Stimulated activated CD8-positive, alpha-beta memory T cell treated with anti-CD3 and anti-CD28 coated beads, Interleukin-12 subunit alpha, Interleukin-12 subunit beta, amount 100 ng/mL, for 1 hour (primary cell): ENCODE data around the gene FAM53B.
"Not testable (repeated sequence)": the region's sequence is repeated elsewhere in the genome, so short reads cannot be mapped to it uniquely, and the experiment has no call there.

Experiments
- DNase-seq: peaks from one replicate; pipeline ENCODE4 v3.0.0-alpha.2; 2020; ENCODE audit warnings: low read depth

Gene FAM53B

GRCh38 chr10:124626759-124627380 lies 117.3 kb downstream of the FAM53B start:
- no peak for DNase-seq

GRCh38 chr10:124625831-124626238 lies 118.3 kb downstream of the FAM53B start:
- DNase-seq = no peak

DNA sequence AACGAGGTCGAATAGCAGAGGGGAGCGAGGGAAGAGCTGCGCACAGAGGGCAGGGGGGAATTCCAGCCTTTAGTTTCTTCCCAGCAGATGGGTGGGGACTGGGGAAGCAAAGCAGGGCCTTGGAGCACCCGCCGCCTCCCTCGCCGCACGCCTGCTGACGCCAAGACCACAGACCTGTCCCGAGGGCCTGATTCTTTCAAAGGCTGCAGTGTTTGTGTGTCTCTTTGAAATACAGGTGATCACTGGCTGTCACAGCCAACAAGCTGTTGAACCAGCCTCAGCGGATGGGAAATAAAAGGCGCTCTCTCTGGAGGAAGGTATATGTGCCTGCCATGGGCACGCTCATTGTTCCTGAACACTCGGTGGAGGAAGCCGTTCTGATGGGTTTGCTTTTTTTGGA lies 119.3 kb downstream of the FAM53B start:
- no peak for DNase-seq

GRCh38 chr10:124624466-124624865 lies 119.7 kb downstream of the FAM53B start:
- no peak for DNase-seq

- DNase-seq = no peak
These were observed 120.2 kb downstream of the FAM53B start for GRCh38 chr10:124624006-124624405.

DNA sequence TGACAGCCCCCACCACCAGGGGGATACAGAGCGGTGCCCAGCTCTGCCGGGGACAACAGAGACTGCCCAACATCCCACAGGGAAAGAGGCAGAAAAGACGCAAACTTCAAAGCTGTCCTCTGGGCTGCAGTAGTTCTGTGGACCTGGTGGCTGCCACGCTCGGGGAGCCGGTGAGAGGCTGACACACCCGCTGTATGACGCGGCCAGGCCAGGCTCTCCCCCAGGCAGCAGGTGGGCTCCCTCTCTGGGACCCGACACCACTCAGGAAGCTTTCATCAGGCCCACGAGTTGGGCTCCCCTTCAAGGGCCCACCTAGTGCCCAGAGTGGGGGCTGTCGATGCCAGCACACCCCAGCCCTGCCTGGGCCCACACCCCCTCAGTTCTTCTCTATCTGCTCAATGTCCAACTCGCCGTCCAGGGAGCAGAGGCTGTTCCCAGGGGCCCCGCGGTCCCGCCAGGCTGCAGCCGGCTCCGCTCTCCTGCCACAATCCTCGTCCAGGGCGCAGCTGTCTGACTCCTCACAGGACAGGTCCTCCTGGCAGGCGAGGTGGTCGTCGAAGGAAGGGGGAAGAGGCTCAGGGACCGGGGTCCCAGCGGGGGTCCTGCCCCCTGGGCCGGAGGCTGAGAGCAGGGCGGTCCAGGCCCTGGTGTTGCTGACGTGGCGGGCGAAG lies 121.2 kb downstream of the FAM53B start:
- no peak for DNase-seq

GRCh38 chr10:124622158-124622557 lies 122.0 kb downstream of the FAM53B start:
- no peak for DNase-seq

DNA sequence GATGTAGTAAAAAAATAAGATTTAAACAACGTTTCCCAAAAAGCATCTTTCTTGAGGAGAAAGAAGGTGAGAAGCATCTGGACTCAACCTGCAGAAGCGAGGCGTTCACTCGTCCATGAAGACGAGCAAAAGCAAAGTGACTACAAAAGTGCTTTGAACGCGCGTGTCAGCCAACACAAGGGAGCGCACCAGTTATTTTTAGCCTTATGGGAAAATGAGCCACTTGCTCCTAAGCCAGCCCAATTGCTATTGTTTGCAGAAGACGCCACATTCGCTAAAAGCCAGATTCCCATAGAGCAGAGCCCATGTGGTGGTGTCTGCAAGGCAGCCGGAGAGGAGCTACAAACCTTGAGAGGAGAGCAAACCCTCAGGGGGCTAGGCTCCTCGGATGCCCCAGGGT lies 122.5 kb downstream of the FAM53B start:
- no peak for DNase-seq

DNA sequence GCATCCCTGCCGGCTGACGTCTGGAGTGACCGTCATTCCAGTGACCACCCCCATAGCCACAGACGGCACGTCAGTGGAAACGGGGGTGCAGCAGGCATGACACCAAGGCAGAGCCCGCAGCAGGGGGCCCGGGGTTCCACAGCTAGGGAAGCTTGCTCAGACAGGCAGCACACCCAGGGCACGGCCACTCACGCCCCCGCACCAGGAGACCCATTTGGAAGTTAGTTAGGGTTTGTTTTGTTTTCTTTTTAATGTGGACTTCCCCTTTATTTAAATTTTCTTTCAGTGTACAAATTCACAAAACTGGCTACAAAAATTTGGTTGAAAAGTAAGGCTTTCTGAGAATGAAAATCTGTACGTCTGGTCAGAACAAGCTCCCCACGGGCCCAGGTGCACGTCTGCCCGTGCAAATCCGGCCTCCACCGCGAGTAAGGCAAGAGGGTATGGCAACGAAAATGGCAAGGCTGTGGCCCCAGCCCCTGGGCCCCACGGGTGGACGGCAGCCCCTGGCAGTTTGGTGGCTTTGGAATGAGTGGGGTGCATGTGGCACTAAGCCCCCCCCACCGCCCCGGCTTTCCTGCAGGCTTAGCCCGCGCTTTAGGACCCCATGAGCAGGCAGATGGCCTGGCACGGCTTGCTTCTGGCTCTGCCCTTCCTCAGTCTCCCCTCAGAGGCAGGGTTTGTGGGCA lies 124.2 kb downstream of the FAM53B start:
- DNase-seq = no peak

DNA sequence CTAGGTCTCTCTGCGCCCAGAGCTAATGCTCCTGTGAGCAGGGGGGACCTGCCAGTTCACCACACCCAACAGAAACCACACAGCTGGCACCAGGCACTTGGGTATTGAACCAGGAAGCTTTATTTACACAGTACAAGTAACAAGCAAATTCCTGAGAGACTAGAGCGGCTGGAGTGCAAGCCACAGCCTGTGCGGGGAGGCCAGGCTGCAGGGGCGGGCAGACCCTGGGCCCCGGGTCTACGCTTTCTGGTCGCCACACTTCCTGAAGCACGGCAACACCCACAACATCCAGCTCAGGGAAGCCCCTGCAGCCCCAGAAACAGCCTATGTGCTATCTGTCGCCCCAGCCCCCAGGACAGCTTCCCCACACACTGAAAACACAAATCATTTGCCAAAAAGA lies 125.0 kb downstream of the FAM53B start:
- DNase-seq = no peak

- DNase-seq = no peak
These were observed 125.6 kb downstream of the FAM53B start for GRCh38 chr10:124618470-124619073.

DNA sequence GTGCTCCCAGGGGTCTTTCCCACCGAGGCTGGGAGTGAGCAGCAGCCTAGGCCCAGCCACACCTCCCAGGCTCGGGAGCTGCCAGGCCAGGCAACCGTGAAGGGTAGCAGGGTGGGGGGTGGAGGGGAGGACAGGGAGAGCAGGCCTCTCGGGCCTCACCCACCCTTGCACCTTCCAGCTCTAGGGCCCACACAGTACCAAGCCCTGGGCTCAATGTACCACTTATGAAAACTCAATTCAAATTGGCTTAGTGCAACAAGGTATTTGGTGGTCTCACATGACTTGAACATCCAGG lies 127.4 kb downstream of the FAM53B start:
- no peak for DNase-seq

DNA sequence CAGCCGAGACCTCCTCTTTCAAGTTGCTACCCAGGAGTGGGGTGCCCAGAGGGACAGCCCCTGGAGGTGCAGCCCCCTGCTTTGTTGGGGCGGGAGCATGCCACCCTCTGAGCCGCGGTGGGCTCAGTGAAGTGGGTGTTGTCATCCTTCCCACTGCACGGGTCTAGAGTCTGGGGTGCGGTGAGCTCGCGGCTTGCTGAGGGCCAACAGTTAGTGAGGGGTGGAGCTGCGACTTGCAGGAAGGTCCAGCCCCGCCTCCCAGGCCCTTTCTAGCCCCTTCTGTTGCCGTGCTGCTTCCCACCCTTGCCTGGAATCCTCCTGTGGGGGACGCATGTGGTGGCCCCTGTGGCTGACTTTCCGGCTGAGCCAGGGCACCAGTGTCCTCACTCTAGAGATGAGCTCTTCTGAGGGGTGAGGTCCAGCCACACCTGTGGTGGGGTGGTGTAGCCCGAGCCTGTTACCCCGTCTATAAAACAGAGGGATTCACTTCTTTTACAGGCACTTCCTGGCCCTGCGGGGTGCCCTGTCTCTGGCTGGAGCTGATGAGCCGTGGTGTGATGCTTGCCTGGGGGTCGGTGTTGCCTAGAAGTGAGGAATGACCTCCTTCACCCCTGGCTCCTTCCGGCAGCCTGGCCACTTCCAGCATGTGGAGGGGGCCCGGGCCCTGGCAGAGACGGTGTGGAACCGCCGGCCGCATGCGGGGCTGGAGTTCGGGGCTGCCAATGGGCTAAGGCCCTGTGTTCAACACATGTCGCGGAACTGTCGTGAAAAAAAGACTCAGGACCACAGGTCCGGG lies 127.9 kb downstream of the FAM53B start:
- no peak for DNase-seq

DNA sequence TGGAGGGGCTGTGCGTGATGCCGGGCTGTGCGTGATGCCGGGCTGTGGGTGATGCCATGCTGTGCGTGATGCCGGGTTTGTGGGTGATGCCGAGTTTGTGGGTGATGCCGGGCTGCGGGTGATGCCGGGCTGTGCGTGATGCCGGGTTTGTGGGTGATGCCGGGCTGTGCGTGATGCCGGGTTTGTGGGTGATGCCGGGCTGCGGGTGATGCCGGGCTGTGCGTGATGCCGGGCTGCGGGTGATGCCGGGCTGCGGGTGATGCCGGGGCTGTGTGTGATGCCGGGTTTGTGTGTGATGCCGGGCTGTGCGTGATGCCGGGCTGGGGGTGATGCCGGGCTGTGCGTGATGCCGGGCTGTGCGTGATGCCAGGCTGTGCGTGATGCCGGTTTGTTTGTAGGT lies 128.9 kb downstream of the FAM53B start:
- DNase-seq = no peak

DNA sequence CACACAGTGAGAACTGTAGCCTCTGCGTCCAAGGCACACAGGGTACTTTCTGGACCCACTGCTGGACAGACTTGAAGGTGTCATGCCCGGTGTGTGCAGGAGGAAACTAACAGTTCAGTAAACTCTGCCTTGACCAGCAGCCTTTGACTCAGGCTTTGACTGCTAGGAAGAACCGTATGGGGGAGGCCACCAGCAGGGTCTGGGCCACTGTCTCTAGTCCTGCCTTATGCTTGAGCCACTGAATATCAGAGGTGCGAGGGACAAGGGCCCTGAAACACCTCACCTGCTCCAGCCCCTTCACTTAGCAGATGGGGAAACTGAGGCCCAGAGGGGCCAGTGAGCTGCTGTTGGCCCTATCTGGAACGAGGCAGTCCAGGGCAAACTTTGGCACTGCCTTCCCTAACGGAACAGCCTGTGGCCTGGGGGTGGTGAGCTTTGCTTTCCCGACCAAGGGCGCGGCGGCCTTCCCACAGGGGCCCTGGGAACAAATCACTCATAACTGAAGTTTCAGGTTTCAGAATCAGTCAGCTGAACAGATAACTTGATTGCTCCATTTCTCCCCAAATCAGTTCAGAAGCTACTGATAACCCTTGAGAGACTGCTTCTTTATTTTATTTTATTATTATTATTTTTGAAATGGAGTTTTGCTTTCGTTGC lies 130.0 kb downstream of the FAM53B start:
- no peak for DNase-seq

GRCh38 chr10:124612611-124613498 lies 131.3 kb downstream of the FAM53B start:
- DNase-seq = no peak

DNA sequence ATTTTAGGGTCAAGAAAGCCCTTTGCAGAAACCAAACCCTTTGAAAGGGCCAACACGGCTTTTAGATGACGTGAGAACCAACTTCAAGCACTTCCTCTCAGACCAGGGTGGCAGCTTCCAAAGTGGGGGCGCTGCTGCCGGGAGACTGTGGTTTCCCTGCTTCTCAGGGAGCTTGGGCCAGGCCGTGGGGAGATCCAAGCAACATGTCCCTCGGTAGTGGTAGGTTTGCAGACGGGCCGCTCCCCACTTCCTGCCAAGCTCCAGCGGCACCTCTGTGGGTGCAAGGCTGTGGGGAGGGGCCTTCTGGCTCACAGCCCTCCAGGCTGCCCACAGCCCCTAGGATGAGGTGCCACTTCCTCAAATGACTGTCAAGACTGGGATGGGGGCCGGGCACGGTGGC lies 132.4 kb downstream of the FAM53B start:
- no peak for DNase-seq

- DNase-seq = not testable (repeated sequence)
These were observed 133.3 kb downstream of the FAM53B start for GRCh38 chr10:124610851-124611250.

DNA sequence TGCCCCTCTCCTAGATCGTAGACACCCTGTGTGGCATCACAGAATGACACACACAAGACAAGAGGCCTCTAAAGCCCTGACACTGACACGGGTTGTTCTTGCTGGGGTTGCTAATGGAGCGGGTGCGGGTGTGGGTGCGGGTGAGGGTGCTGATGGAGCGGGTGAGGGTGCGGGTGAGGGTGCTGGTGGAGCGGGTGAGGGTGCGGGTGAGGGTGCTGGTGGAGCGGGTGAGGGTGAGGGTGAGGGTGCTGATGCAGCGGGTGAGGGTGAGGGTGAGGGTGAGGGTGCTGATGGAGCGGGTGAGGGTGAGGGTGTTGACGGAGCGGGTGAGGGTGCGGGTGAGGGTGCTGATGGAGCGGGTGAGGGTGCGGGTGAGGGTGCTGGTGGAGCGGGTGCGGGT lies 134.0 kb downstream of the FAM53B start:
- DNase-seq = not testable (repeated sequence)

GRCh38 chr10:124609698-124610097 lies 134.5 kb downstream of the FAM53B start:
- DNase-seq = no peak
